MCF 10A (cell line): ENCODE measurements around the gene PRRT3. TPM values are rescaled to one million over a fixed set of nuclear protein-coding genes. Genes with fewer than 3 reads are reported as not detected.

Experiments
- BruUV-seq: library from RNA; stranded (reverse); fragments of 400-500 nt; replicated peaks from 2 replicates; lab custom pipeline; 2021; lab: Mats Ljungman, UMichigan
- CTCF ChIA-PET: fragments of 300-600 bp; sonication (Branson Sonifier 250); formaldehyde crosslinking; extraction: SDS; loops from one replicate; lab custom pipeline; 2021; ENCODE audit warnings: antibody characterized with exemption, inconsistent platforms; lab: Yijun Ruan, JAX
- POLR2A ChIA-PET: fragments of 300-600, 350-650 bp; sonication (Branson Sonifier 250); formaldehyde crosslinking; extraction: SDS; loops from one replicate; lab custom pipeline; 2020; ENCODE audit warnings: antibody characterized with exemption, inconsistent platforms; lab: Yijun Ruan, JAX
- DNase-seq: peaks from one replicate; pipeline ENCODE4 v3.0.0-alpha.2; 2018; ENCODE audit not compliant: unreplicated experiment
- H3K27ac Mint-ChIP-seq: one replicate; pipeline ENCODE4 v1.8.0; 2022; ENCODE audit warnings: mild to moderate bottlenecking, low read depth, mixed read lengths; ENCODE audit not compliant: unreplicated experiment
- H3K27me3 Mint-ChIP-seq: one replicate; pipeline ENCODE4 v1.8.0; 2022; ENCODE audit warnings: mixed read lengths; ENCODE audit not compliant: insufficient read depth, unreplicated experiment
- H3K36me3 Mint-ChIP-seq: one replicate; pipeline ENCODE4 v1.8.0; 2022; ENCODE audit warnings: mild to moderate bottlenecking, moderate library complexity, mixed read lengths; ENCODE audit not compliant: insufficient read depth, unreplicated experiment
- H3K4me1 Mint-ChIP-seq: one replicate; pipeline ENCODE4 v1.8.0; 2022; ENCODE audit warnings: mixed read lengths; ENCODE audit not compliant: insufficient read depth, unreplicated experiment
- H3K4me3 Mint-ChIP-seq: one replicate; pipeline ENCODE4 v1.8.0; 2022; ENCODE audit warnings: mild to moderate bottlenecking, moderate library complexity, mixed read lengths; ENCODE audit not compliant: unreplicated experiment
- H3K9me3 Mint-ChIP-seq: one replicate; pipeline ENCODE4 v1.8.0; 2022; ENCODE audit warnings: mixed read lengths; ENCODE audit not compliant: unreplicated experiment
- CTCF ChIP-seq: fragments of 200-600 bp; IDR thresholded peaks from one replicate; pipeline ENCODE4 v1.8.0; 2022; ENCODE audit warnings: antibody characterized with exemption, mild to moderate bottlenecking; ENCODE audit not compliant: unreplicated experiment
- intact Hi-C: fragments of 100-400 bp; cut with micrococcal nuclease; formaldehyde crosslinking; loops from 2 replicates; pipeline ENCODE4 v1.14.1; 2022
- total RNA-seq: library from RNA; stranded (reverse); gene quantifications from 2 replicates; pipeline ENCODE4 v1.2.3, GENCODE V29; 2022

PRRT3 gene
- total RNA-seq, 1 experiment from 2014 or later: 1.3 TPM

- Mint-ChIP-seq H3K4me3 (no peak overlapping the region), H3K36me3 (peaks cover 4% of the 10 kb centered on the region), H3K9me3 (no peaks in the 10 kb centered on the region), H3K27ac (no peak overlapping the region), H3K4me1 (peaks cover 21% of the 10 kb centered on the region), H3K27me3 (no peaks in the 10 kb centered on the region)
- TF ChIP-seq CTCF: no peak
- intact Hi-C loops: no loop called here
- no peak for DNase-seq
- ChIA-PET CTCF (interaction anchor here (0.6 to 0.7 kb wide), 2 partner anchors 69 to 221 kb away, joined by 3 read pairs; no protein-coding TSS in a partner anchor), POLR2A (interaction anchor here (0.7 to 8.4 kb wide), 5 partner anchors 13 to 65 kb away, joined by 3 to 98 read pairs (median 49); partner anchors contain the start of genes CRELD1 and IL17RE)
- no TSS peak for BruUV-seq
Observed at GRCh38 chr3:9915254-9916141, 36.7 kb downstream of the PRRT3 start.

- no peaks in the 10 kb centered on the region for H3K9me3 Mint-ChIP-seq
- no peak overlapping the region for H3K4me3 Mint-ChIP-seq
- POLR2A ChIA-PET: interaction anchor here (0.7 to 8.4 kb wide), 11 partner anchors 12 to 71 kb away, joined by 3 to 98 read pairs (median 28); partner anchors contain the start of genes CRELD1, IL17RE, JAGN1 and RPUSD3
- no peaks in the 10 kb centered on the region for H3K27me3 Mint-ChIP-seq
- intact Hi-C loops: no loop called here
- peaks cover 4% of the 10 kb centered on the region for H3K36me3 Mint-ChIP-seq
- H3K4me1 Mint-ChIP-seq: peaks cover 21% of the 10 kb centered on the region
- no peak for DNase-seq
- CTCF ChIA-PET: interaction anchor here (0.6 to 3.9 kb wide), 5 partner anchors 19 to 171 kb away, joined by 3 to 21 read pairs (median 3); partner anchors contain the start of gene CRELD1
- no peak for TF ChIP-seq CTCF
- no peak overlapping the region for H3K27ac Mint-ChIP-seq
- no TSS peak for BruUV-seq
Observed at GRCh38 chr3:9914559-9915253, 37.5 kb downstream of the PRRT3 start.

GRCh38 chr3:9914011-9914410 lies 38.2 kb downstream of the PRRT3 start:
- Mint-ChIP-seq H3K36me3 (peaks cover 4% of the 10 kb centered on the region), H3K4me3 (no peak overlapping the region), H3K4me1 (peaks cover 21% of the 10 kb centered on the region), H3K9me3 (no peaks in the 10 kb centered on the region), H3K27me3 (no peaks in the 10 kb centered on the region), H3K27ac (peak overlapping the region; percentile 46)
- no peak for TF ChIP-seq CTCF
- CTCF ChIA-PET: interaction anchor here (0.6 to 3.9 kb wide), 10 partner anchors 10 to 170 kb away, joined by 3 to 21 read pairs (median 4); partner anchors contain the start of genes CRELD1 and IL17RE
- BruUV-seq: no TSS peak
- intact Hi-C loops: no loop called here
- POLR2A ChIA-PET: interaction anchor here (0.8 to 8.4 kb wide), 11 partner anchors 12 to 70 kb away, joined by 3 to 98 read pairs (median 17); partner anchors contain the start of genes IL17RE, JAGN1 and RPUSD3
- no peak for DNase-seq
